Islet precursor cell (in vitro differentiated cells): ENCODE data around the gene PCNP.
"Not testable (repeated sequence)": the region's sequence is repeated elsewhere in the genome, so short reads cannot be mapped to it uniquely, and the experiment has no call there.

ENCODE experiments used
- DNase-seq: peaks from one replicate; pipeline ENCODE4 v3.0.0-alpha.2; 2018

PCNP gene

GRCh38 chr3:101567528-101568317, 6.3 kb upstream of the PCNP start:
- no peak for DNase-seq

GRCh38 chr3:101571028-101571895, 2.7 kb upstream of the PCNP start:
- no peak for DNase-seq

- peak; percentile 77 for DNase-seq
These were observed 570 bp downstream of the PCNP start for GRCh38 chr3:101574388-101575112.

GRCh38 chr3:101577286-101577685, 3.3 kb downstream of the PCNP start:
- no peak for DNase-seq

- DNase-seq = no peak
These were observed 14.6 kb downstream of the PCNP start for GRCh38 chr3:101588616-101589015.

GRCh38 chr3:101591071-101591470, 17.1 kb downstream of the PCNP start:
- no peak for DNase-seq

- DNase-seq = no peak
These were observed 28.8 kb downstream of the PCNP start for GRCh38 chr3:101602731-101603130.

- no peak for DNase-seq
These were observed 29.2 kb downstream of the PCNP start for GRCh38 chr3:101603184-101603583.

- not testable (repeated sequence) for DNase-seq
These were observed 31.4 kb downstream of the PCNP start for GRCh38 chr3:101605398-101605797.

GRCh38 chr3:101611023-101611422, 37.0 kb downstream of the PCNP start:
- no peak for DNase-seq

GRCh38 chr3:101613014-101613413, 39.0 kb downstream of the PCNP start:
- DNase-seq = not testable (repeated sequence)

GRCh38 chr3:101615525-101615924, 41.5 kb downstream of the PCNP start:
- no peak for DNase-seq

- DNase-seq = no peak
These were observed 43.5 kb downstream of the PCNP start for GRCh38 chr3:101617478-101617877.

GRCh38 chr3:101618726-101619125, 44.7 kb downstream of the PCNP start:
- DNase-seq = no peak

- no peak for DNase-seq
These were observed 45.8 kb downstream of the PCNP start for GRCh38 chr3:101619734-101620133.

- no peak for DNase-seq
These were observed 49.7 kb downstream of the PCNP start for GRCh38 chr3:101623656-101624055.

- no peak for DNase-seq
These were observed 50.9 kb downstream of the PCNP start for GRCh38 chr3:101624857-101625256.

GRCh38 chr3:101625879-101626278, 51.9 kb downstream of the PCNP start:
- DNase-seq = no peak

- DNase-seq = no peak
These were observed 55.2 kb downstream of the PCNP start for GRCh38 chr3:101629219-101629618.

- no peak for DNase-seq
These were observed 57.3 kb downstream of the PCNP start for GRCh38 chr3:101631098-101631796.

- not testable (repeated sequence) for DNase-seq
These were observed 58.0 kb downstream of the PCNP start for GRCh38 chr3:101631959-101632358.

- DNase-seq = no peak
These were observed 58.6 kb downstream of the PCNP start for GRCh38 chr3:101632586-101632985.

GRCh38 chr3:101633186-101633585, 59.2 kb downstream of the PCNP start:
- DNase-seq = no peak
